ENCODE results near the gene TUT1. TPM values are rescaled to one million over a fixed set of nuclear protein-coding genes. Genes with fewer than 3 reads are reported as not detected.
A peak's percentile ranks its signal among the peaks of the same experiment; 100 is the strongest.

The TUT1 gene
- total RNA-seq, 1 experiment from 2014 or later, result 20.7 TPM

DNA sequence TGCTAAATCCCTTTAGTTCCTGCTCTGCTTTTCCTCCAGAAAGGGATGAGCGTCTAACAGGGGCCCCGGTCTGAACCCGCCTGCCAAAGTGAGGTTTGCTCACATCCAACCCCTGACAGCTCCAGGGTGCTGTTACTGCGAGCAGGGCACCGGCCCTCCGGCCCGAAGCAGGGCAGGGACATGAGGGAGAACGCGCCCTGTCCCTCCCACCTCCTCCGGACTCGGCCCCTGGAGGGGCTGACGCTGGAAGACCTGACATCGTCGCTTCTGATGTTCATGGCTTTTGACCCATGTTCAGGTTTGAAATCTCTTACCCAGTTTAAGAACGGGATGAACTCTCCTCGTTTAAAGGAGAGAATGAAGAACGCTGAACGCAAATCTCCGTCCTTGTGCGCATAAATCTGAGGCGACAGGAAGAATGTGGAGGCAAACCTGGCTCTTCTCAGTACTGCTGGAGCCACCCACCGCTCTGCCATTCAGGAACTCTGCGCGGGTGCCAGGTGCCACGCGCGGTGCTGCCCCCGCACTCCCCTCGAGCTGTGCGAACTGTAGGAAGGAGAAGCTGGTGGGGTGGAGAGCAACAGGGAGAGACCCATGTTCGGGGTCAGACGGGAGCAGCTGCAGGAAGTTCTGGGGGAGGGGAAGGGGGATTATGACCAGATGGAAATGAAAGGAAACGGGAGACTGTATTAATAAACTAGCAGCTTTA, 16.8 kb downstream of the TUT1 start:
- Mint-ChIP-seq H3K27me3 (ENCODE audit: low read depth) (no peaks in the 10 kb centered on the region), H3K36me3 (ENCODE audit: insufficient read depth in 1 of 3, low read depth in 3 of 3) (peaks cover 42 to 75% (median 67%) of the 10 kb centered on the region in 3 experiments), H3K27ac (peak overlapping the region; percentile 84 to 99 (median 95)), H3K4me3 (peak overlapping the region; percentile 99 to 100), H3K9me3 (no peaks in the 10 kb centered on the region), H3K4me1 (peaks cover 37 to 38% of the 10 kb centered on the region in 2 experiments)
- no CpG with 5 or more reads among the region's 33 CpGs for WGBS (ENCODE audit: extremely low coverage, insufficient read length, low lambda C conversion rate)
- no peaks in the 10 kb centered on the region for H3K4me1 ChIP-seq (ENCODE audit: insufficient read depth, low read length)
- H2AFZ ChIP-seq (ENCODE audit: low read length), result no peak overlapping the region
- no peak overlapping the region for H4K91ac ChIP-seq (ENCODE audit: insufficient read length, low read depth, low read length)
- no peak overlapping the region for H3K56ac ChIP-seq (ENCODE audit: insufficient read length, low read depth, low read length)
- H3K18ac ChIP-seq (ENCODE audit: insufficient read length, low read depth, low read length), result peak overlapping the region; percentile 35
- no peak overlapping the region for H3K23ac ChIP-seq (ENCODE audit: insufficient read length, low read depth, low read length)
- no peak overlapping the region for H2BK120ac ChIP-seq (ENCODE audit: low read depth, low read length, poor library complexity, severe bottlenecking)
- no peak overlapping the region for H2AK5ac ChIP-seq (ENCODE audit: insufficient read length, low read length)
- peak overlapping the region; percentile 31; the same call in 1 of the 2 replicates for H3K14ac ChIP-seq (ENCODE audit: insufficient read depth, low read length)
- H2BK15ac ChIP-seq (ENCODE audit: low read depth, low read length), result no peak overlapping the region
- no peak overlapping the region for H4K5ac ChIP-seq (ENCODE audit: insufficient read length, low read depth, low read length)
- peak overlapping the region; percentile 98 for H3K4me2 ChIP-seq (ENCODE audit: insufficient read depth, insufficient read length, low read length)
- H3K27me3 ChIP-seq (ENCODE audit: insufficient read depth, low read length), result no peaks in the 10 kb centered on the region
- H3T11ph ChIP-seq (ENCODE audit: low read length), result no peak overlapping the region
- peaks cover 13% of the 10 kb centered on the region for H3K23me2 ChIP-seq (ENCODE audit: insufficient read length, low read depth, low read length, poor library complexity, severe bottlenecking)
- H3K79me1 ChIP-seq (ENCODE audit: insufficient read depth, low read depth, low read length, poor library complexity, severe bottlenecking), result peaks cover 8% of the 10 kb centered on the region
- TF ChIP-seq, protein P1, sequence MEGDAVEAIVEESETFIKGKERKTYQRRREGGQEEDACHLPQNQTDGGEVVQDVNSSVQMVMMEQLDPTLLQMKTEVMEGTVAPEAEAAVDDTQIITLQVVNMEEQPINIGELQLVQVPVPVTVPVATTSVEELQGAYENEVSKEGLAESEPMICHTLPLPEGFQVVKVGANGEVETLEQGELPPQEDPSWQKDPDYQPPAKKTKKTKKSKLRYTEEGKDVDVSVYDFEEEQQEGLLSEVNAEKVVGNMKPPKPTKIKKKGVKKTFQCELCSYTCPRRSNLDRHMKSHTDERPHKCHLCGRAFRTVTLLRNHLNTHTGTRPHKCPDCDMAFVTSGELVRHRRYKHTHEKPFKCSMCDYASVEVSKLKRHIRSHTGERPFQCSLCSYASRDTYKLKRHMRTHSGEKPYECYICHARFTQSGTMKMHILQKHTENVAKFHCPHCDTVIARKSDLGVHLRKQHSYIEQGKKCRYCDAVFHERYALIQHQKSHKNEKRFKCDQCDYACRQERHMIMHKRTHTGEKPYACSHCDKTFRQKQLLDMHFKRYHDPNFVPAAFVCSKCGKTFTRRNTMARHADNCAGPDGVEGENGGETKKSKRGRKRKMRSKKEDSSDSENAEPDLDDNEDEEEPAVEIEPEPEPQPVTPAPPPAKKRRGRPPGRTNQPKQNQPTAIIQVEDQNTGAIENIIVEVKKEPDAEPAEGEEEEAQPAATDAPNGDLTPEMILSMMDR (conservative IDR thresholded peaks at IDR 0.05), result no peak
- H3K79me2 ChIP-seq (ENCODE audit: insufficient read depth, low read length), result peaks cover 12% of the 10 kb centered on the region; the same call in 1 of the 2 replicates
- no peak overlapping the region for H2BK20ac ChIP-seq (ENCODE audit: low read depth, low read length, poor library complexity, severe bottlenecking)
- H2BK5ac ChIP-seq (ENCODE audit: insufficient read length, low read length), result no peak overlapping the region
- H3K27ac ChIP-seq (ENCODE audit: insufficient read length, low read depth, low read length), result no peak overlapping the region
- no peaks in the 10 kb centered on the region for H3K9me3 ChIP-seq (ENCODE audit: control insufficient read depth, low read depth, low read length)
- H4K8ac ChIP-seq (replicated peaks; ENCODE audit: insufficient read length, low read depth, low read length), result no peak overlapping the region
- DNase-seq, result no peak
- no peak overlapping the region for H3K4ac ChIP-seq (ENCODE audit: low read depth, low read length)
- H2BK12ac ChIP-seq (ENCODE audit: insufficient read length, low read depth, low read length), result no peak overlapping the region
- no peaks in the 10 kb centered on the region for H4K20me1 ChIP-seq (ENCODE audit: control insufficient read depth, insufficient read depth, insufficient read length)
- peak overlapping the region; percentile 91 for H3K9ac ChIP-seq (ENCODE audit: extremely low read depth, insufficient read length, low read length)

Measured in H9 (cell line).